NOMO-1 (cell line): ENCODE measurements around the gene UBAC1.
"Not testable (repeated sequence)": the region's sequence is repeated elsewhere in the genome, so short reads cannot be mapped to it uniquely, and the experiment has no call there.

Source experiments
- DNase-seq, 2 experiments: peaks; one replicate each; lab custom pipeline; 2025; ENCODE audit not compliant: unreplicated experiment in 2 of 2; lab: John Stamatoyannopoulos, UW

The UBAC1 gene

GRCh38 chr9:135961811-135962695 is 880 bp upstream of the UBAC1 start:
- peak; percentile 80 to 82 for DNase-seq

- peak; percentile 30 to 74 for DNase-seq
Observed at GRCh38 chr9:135960411-135961276, 529 bp downstream of the UBAC1 start.

- no peak for DNase-seq
Observed at GRCh38 chr9:135959814-135960213, 1.4 kb downstream of the UBAC1 start.

- no peak for DNase-seq
Observed at GRCh38 chr9:135958485-135958884, 2.7 kb downstream of the UBAC1 start.

GRCh38 chr9:135957431-135957830 is 3.7 kb downstream of the UBAC1 start:
- DNase-seq = no peak

GRCh38 chr9:135956802-135957174 is 4.4 kb downstream of the UBAC1 start:
- no peak for DNase-seq

- DNase-seq = no peak
Observed at GRCh38 chr9:135955934-135956801, 5.0 kb downstream of the UBAC1 start.

GRCh38 chr9:135952664-135953206 is 8.4 kb downstream of the UBAC1 start:
- DNase-seq = no peak

GRCh38 chr9:135951889-135952663 is 9.1 kb downstream of the UBAC1 start:
- no peak for DNase-seq

- DNase-seq = not testable (repeated sequence)
Observed at GRCh38 chr9:135951310-135951709, 9.9 kb downstream of the UBAC1 start.

- not testable (repeated sequence) for DNase-seq
Observed at GRCh38 chr9:135950841-135951240, 10.3 kb downstream of the UBAC1 start.

- DNase-seq = no peak
Observed at GRCh38 chr9:135950135-135950682, 11.0 kb downstream of the UBAC1 start.

GRCh38 chr9:135949501-135950134 is 11.6 kb downstream of the UBAC1 start:
- DNase-seq = no peak

GRCh38 chr9:135948968-135949367 is 12.2 kb downstream of the UBAC1 start:
- no peak for DNase-seq

GRCh38 chr9:135948446-135948845 is 12.7 kb downstream of the UBAC1 start:
- DNase-seq = no peak

GRCh38 chr9:135947582-135947981 is 13.6 kb downstream of the UBAC1 start:
- DNase-seq = no peak

- not testable (repeated sequence) for DNase-seq
Observed at GRCh38 chr9:135947105-135947504, 14.1 kb downstream of the UBAC1 start.

GRCh38 chr9:135946392-135946994 is 14.7 kb downstream of the UBAC1 start:
- no peak for DNase-seq
